H1 (cell line): ENCODE data around the gene CASZ1.

Experiments
- BRCA1 ChIP-seq: IDR thresholded peaks from 2 replicates; pipeline ENCODE4 v1.6.1; 2012; ENCODE audit warnings: low read depth, low read length, improper control_type of control experiment
- CHD2 ChIP-seq: IDR thresholded peaks from 2 replicates; pipeline ENCODE4 v1.6.1; 2012; ENCODE audit warnings: low read length, improper control_type of control experiment
- FOSL1 ChIP-seq: IDR thresholded peaks from 2 replicates; pipeline ENCODE4 v1.6.1; 2011; ENCODE audit warnings: mild to moderate bottlenecking, low read depth, low read length, moderate library complexity; ENCODE audit not compliant: insufficient read depth
- HDAC2 ChIP-seq, 2 experiments: fragments of 300-600 bp in 1 of 2; sonication (generic) in 1 of 2; IDR thresholded peaks; 2 replicates each; pipeline ENCODE4 v1.6.1; 2011 to 2012; ENCODE audit warnings: low read depth in 2 of 2, low read length in 2 of 2, mild to moderate bottlenecking in 2 of 2, moderate library complexity in 2 of 2, borderline replicate concordance in 1 of 2, inconsistent platforms in 1 of 2
- POLR2A ChIP-seq, 2 experiments: IDR thresholded peaks; 1 replicate in 1 of 2; 2 replicates in 1 of 2; pipeline ENCODE4 v1.6.1; 2011; ENCODE audit warnings: low read depth in 2 of 2, low read length in 2 of 2, mild to moderate bottlenecking in 2 of 2; ENCODE audit errors: control extremely low read depth in 1 of 2
- POLR2AphosphoS5 ChIP-seq: IDR thresholded peaks from 2 replicates; pipeline ENCODE4 v1.6.1; 2011; ENCODE audit warnings: low read depth, low read length
- TBP ChIP-seq: IDR thresholded peaks from 2 replicates; pipeline ENCODE4 v1.6.1; 2011; ENCODE audit warnings: low read depth, low read length, improper control_type of control experiment
- YY1 ChIP-seq: IDR thresholded peaks from 2 replicates; pipeline ENCODE4 v1.6.1; 2011; ENCODE audit warnings: low read depth, mild to moderate bottlenecking, low read length
- ZNF274 ChIP-seq: IDR thresholded peaks from 2 replicates; pipeline ENCODE4 v1.7.0; 2012; ENCODE audit warnings: low read length, borderline replicate concordance; ENCODE audit errors: extremely low read depth
- TF ChIP-seq, protein P1 (sequence below): IDR thresholded peaks from 2 replicates; pipeline ENCODE4 v1.6.1; 2012; ENCODE audit warnings: low read length, inconsistent platforms
- TF ChIP-seq, protein P2 (sequence below), 3 experiments: IDR thresholded peaks; 1 replicate in 2 of 3; 2 replicates in 1 of 3; pipeline versions ENCODE4 v1.5.1 to v1.6.1; 2011; ENCODE audit warnings: low read length in 3 of 3, mild to moderate bottlenecking in 3 of 3, inconsistent platforms in 2 of 3, low read depth in 1 of 3, moderate library complexity in 1 of 3; ENCODE audit not compliant: insufficient read depth in 1 of 3; ENCODE audit errors: control extremely low read depth in 1 of 3
- TF ChIP-seq, protein P3 (sequence below): IDR thresholded peaks from 2 replicates; pipeline ENCODE4 v1.6.1; 2011; ENCODE audit warnings: low read length, improper control_type of control experiment

DNA sequence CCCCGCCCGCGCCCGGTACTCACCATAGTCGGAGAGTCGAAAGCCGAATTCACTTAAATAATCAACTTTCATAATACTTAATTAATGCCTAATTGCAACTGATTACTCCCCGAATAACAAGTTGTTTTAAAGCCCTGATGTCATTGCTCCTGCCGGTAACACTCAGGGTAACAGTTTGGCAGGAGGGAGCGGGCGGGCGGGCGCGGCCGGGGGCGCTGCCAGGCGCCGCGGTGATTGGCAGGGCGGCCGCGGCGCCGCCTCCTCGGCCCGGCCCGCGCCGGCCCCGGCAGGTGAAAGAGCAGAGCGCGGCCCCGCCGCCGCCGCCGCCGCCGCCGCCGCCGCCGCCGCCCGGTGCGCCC lies 102.2 kb downstream of the CASZ1 start:
- no peak for TF ChIP-seq YY1
- no peak for TF ChIP-seq POLR2AphosphoS5
- TF ChIP-seq, protein P1, sequence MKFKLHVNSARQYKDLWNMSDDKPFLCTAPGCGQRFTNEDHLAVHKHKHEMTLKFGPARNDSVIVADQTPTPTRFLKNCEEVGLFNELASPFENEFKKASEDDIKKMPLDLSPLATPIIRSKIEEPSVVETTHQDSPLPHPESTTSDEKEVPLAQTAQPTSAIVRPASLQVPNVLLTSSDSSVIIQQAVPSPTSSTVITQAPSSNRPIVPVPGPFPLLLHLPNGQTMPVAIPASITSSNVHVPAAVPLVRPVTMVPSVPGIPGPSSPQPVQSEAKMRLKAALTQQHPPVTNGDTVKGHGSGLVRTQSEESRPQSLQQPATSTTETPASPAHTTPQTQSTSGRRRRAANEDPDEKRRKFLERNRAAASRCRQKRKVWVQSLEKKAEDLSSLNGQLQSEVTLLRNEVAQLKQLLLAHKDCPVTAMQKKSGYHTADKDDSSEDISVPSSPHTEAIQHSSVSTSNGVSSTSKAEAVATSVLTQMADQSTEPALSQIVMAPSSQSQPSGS = no peak
- TF ChIP-seq, protein P2, sequence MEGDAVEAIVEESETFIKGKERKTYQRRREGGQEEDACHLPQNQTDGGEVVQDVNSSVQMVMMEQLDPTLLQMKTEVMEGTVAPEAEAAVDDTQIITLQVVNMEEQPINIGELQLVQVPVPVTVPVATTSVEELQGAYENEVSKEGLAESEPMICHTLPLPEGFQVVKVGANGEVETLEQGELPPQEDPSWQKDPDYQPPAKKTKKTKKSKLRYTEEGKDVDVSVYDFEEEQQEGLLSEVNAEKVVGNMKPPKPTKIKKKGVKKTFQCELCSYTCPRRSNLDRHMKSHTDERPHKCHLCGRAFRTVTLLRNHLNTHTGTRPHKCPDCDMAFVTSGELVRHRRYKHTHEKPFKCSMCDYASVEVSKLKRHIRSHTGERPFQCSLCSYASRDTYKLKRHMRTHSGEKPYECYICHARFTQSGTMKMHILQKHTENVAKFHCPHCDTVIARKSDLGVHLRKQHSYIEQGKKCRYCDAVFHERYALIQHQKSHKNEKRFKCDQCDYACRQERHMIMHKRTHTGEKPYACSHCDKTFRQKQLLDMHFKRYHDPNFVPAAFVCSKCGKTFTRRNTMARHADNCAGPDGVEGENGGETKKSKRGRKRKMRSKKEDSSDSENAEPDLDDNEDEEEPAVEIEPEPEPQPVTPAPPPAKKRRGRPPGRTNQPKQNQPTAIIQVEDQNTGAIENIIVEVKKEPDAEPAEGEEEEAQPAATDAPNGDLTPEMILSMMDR (IDR thresholded peaks at IDR 0.05; ENCODE audit: control extremely low read depth in 1 of 3, insufficient read depth in 1 of 3, low read depth in 1 of 3, low read length in 3 of 3) = no peak
- TF ChIP-seq TBP = no peak
- no peak for TF ChIP-seq POLR2A (IDR thresholded peaks at IDR 0.05; ENCODE audit: control extremely low read depth in 1 of 2, low read depth in 2 of 2, low read length in 2 of 2)
- no peak for TF ChIP-seq BRCA1
- no peak for TF ChIP-seq CHD2
- no peak for TF ChIP-seq ZNF274
- no peak for TF ChIP-seq FOSL1
- TF ChIP-seq, protein P3, sequence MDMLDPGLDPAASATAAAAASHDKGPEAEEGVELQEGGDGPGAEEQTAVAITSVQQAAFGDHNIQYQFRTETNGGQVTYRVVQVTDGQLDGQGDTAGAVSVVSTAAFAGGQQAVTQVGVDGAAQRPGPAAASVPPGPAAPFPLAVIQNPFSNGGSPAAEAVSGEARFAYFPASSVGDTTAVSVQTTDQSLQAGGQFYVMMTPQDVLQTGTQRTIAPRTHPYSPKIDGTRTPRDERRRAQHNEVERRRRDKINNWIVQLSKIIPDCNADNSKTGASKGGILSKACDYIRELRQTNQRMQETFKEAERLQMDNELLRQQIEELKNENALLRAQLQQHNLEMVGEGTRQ = no peak
- no peak for TF ChIP-seq HDAC2 (IDR thresholded peaks at IDR 0.05; ENCODE audit: borderline replicate concordance in 1 of 2, low read depth in 2 of 2, low read length in 2 of 2)
